Measurements from ENCODE around the gene P3H4.

Gene P3H4

GRCh38 chr17:41786227-41787020, 25.3 kb downstream of the P3H4 start, which contains the start of gene JUP (continued):
- no peak for TF ChIP-seq ISL1 (CRISPR knock-in tag; IDR thresholded peaks at IDR 0.05)
- TF ChIP-seq GLIS3 (CRISPR knock-in tag; IDR thresholded peaks at IDR 0.05): peak; percentile 24; the same call in 1 of the 2 replicates

DNA sequence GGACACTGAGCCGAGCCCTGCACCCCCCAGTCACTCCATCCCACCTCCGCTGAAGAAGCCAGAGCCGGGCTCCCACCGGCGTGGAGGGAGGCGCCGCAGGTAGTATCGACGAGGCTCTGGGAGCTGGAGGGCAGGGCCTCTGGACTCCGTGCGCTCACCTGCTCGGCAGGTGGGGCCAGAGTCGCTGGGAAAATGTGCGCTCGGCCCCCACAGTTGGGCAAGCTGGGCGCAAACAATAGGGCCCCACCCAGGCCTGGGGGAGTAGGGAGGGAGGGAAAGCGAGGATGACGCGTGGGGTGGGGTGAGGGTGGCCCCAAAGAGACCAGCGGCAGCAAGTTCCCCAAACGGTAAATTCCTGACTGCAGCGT, 25.9 kb downstream of the P3H4 start:
- TF ChIP-seq RARB (CRISPR knock-in tag; IDR thresholded peaks at IDR 0.05) (no peak), ESRRG (CRISPR knock-in tag; IDR thresholded peaks at IDR 0.05) (no peak), PPARA (CRISPR knock-in tag; IDR thresholded peaks at IDR 0.05; ENCODE audit: borderline replicate concordance) (no peak), ZFP3 (CRISPR knock-in tag; IDR thresholded peaks at IDR 0.05) (no peak), CSDC2 (CRISPR knock-in tag; IDR thresholded peaks at IDR 0.05) (no peak), SNAI2 (CRISPR knock-in tag; IDR thresholded peaks at IDR 0.05) (no peak), ZNF565 (CRISPR knock-in tag; conservative IDR thresholded peaks at IDR 0.05; ENCODE audit: low read depth) (no peak), TCF4 (CRISPR knock-in tag; IDR thresholded peaks at IDR 0.05; ENCODE audit: borderline replicate concordance) (no peak), ARNTL (CRISPR knock-in tag; IDR thresholded peaks at IDR 0.05; ENCODE audit: borderline replicate concordance, low read depth) (no peak), ZNF8 (CRISPR knock-in tag; IDR thresholded peaks at IDR 0.05) (no peak), ISL1 (CRISPR knock-in tag; IDR thresholded peaks at IDR 0.05) (no peak), POU6F1 (CRISPR knock-in tag; IDR thresholded peaks at IDR 0.05; ENCODE audit: borderline replicate concordance, low read depth) (no peak)
- TF ChIP-seq, protein P1, sequence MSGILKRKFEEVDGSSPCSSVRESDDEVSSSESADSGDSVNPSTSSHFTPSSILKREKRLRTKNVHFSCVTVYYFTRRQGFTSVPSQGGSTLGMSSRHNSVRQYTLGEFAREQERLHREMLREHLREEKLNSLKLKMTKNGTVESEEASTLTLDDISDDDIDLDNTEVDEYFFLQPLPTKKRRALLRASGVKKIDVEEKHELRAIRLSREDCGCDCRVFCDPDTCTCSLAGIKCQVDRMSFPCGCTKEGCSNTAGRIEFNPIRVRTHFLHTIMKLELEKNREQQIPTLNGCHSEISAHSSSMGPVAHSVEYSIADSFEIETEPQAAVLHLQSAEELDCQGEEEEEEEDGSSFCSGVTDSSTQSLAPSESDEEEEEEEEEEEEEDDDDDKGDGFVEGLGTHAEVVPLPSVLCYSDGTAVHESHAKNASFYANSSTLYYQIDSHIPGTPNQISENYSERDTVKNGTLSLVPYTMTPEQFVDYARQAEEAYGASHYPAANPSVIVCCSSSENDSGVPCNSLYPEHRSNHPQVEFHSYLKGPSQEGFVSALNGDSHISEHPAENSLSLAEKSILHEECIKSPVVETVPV (CRISPR knock-in tag; IDR thresholded peaks at IDR 0.05): no peak
- TF ChIP-seq, protein P2, sequence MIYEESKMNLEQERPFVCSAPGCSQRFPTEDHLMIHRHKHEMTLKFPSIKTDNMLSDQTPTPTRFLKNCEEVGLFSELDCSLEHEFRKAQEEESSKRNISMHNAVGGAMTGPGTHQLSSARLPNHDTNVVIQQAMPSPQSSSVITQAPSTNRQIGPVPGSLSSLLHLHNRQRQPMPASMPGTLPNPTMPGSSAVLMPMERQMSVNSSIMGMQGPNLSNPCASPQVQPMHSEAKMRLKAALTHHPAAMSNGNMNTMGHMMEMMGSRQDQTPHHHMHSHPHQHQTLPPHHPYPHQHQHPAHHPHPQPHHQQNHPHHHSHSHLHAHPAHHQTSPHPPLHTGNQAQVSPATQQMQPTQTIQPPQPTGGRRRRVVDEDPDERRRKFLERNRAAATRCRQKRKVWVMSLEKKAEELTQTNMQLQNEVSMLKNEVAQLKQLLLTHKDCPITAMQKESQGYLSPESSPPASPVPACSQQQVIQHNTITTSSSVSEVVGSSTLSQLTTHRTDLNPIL (CRISPR knock-in tag; IDR thresholded peaks at IDR 0.05; ENCODE audit: low read depth): no peak
- TF ChIP-seq, protein P3, sequence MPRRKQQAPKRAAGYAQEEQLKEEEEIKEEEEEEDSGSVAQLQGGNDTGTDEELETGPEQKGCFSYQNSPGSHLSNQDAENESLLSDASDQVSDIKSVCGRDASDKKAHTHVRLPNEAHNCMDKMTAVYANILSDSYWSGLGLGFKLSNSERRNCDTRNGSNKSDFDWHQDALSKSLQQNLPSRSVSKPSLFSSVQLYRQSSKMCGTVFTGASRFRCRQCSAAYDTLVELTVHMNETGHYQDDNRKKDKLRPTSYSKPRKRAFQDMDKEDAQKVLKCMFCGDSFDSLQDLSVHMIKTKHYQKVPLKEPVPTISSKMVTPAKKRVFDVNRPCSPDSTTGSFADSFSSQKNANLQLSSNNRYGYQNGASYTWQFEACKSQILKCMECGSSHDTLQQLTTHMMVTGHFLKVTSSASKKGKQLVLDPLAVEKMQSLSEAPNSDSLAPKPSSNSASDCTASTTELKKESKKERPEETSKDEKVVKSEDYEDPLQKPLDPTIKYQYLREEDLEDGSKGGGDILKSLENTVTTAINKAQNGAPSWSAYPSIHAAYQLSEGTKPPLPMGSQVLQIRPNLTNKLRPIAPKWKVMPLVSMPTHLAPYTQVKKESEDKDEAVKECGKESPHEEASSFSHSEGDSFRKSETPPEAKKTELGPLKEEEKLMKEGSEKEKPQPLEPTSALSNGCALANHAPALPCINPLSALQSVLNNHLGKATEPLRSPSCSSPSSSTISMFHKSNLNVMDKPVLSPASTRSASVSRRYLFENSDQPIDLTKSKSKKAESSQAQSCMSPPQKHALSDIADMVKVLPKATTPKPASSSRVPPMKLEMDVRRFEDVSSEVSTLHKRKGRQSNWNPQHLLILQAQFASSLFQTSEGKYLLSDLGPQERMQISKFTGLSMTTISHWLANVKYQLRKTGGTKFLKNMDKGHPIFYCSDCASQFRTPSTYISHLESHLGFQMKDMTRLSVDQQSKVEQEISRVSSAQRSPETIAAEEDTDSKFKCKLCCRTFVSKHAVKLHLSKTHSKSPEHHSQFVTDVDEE (CRISPR knock-in tag; IDR thresholded peaks at IDR 0.05): no peak
- ATAC-seq: no peak

GRCh38 chr17:41785091-41785858, 26.5 kb downstream of the P3H4 start:
- ATAC-seq: no peak
- no peak for TF ChIP-seq ISL1 (CRISPR knock-in tag; IDR thresholded peaks at IDR 0.05)
- TF ChIP-seq ZNF565 (CRISPR knock-in tag; conservative IDR thresholded peaks at IDR 0.05; ENCODE audit: low read depth): no peak
- TF ChIP-seq RARB (CRISPR knock-in tag; IDR thresholded peaks at IDR 0.05): no peak
- no peak for TF ChIP-seq POU6F1 (CRISPR knock-in tag; IDR thresholded peaks at IDR 0.05; ENCODE audit: borderline replicate concordance, low read depth)
- TF ChIP-seq GLIS3 (CRISPR knock-in tag; IDR thresholded peaks at IDR 0.05): no peak
- no peak for TF ChIP-seq ESRRG (CRISPR knock-in tag; IDR thresholded peaks at IDR 0.05)
- TF ChIP-seq OSR1 (CRISPR knock-in tag; IDR thresholded peaks at IDR 0.05): no peak
- TF ChIP-seq, protein P3 (CRISPR knock-in tag; IDR thresholded peaks at IDR 0.05): no peak
- no peak for TF ChIP-seq BACH2 (CRISPR knock-in tag; IDR thresholded peaks at IDR 0.05; ENCODE audit: borderline replicate concordance)
- no peak for TF ChIP-seq TCF4 (CRISPR knock-in tag; IDR thresholded peaks at IDR 0.05; ENCODE audit: borderline replicate concordance)
- no peak for TF ChIP-seq ZFP3 (CRISPR knock-in tag; IDR thresholded peaks at IDR 0.05)
- TF ChIP-seq CSDC2 (CRISPR knock-in tag; IDR thresholded peaks at IDR 0.05): no peak
- TF ChIP-seq TOX (CRISPR knock-in tag; IDR thresholded peaks at IDR 0.05; ENCODE audit: borderline replicate concordance): no peak
- TF ChIP-seq, protein P2 (CRISPR knock-in tag; IDR thresholded peaks at IDR 0.05; ENCODE audit: low read depth): no peak
- TF ChIP-seq, protein P1 (CRISPR knock-in tag; IDR thresholded peaks at IDR 0.05): no peak

All from SK-N-SH treated with all-trans-retinoic acid at 6 μM for 48 hours (cell line).